Trophoblast cell (in vitro differentiated cells and primary cell): Measurements from ENCODE around the gene NDEL1.

ENCODE experiments used
- DNase-seq, 2 donors: peaks; one replicate each; pipeline ENCODE4 v3.0.0-alpha.2; 2016
- H2AFZ ChIP-seq: 2 replicates; pipeline ENCODE4 v1.6.1; 2013; ENCODE audit warnings: low read length, moderate library complexity, mild to moderate bottlenecking; ENCODE audit not compliant: insufficient read depth, poor library complexity
- H2AK5ac ChIP-seq: 2 replicates; pipeline ENCODE4 v1.6.1; 2013; ENCODE audit warnings: mild to moderate bottlenecking, low read length
- H2BK120ac ChIP-seq: 2 replicates; pipeline ENCODE4 v1.6.1; 2013; ENCODE audit warnings: low read length, mild to moderate bottlenecking, moderate library complexity; ENCODE audit not compliant: insufficient read depth, poor library complexity
- H2BK12ac ChIP-seq: 2 replicates; pipeline ENCODE4 v1.6.1; 2013; ENCODE audit warnings: mild to moderate bottlenecking, low read length, moderate library complexity
- H2BK5ac ChIP-seq: 2 replicates; pipeline ENCODE4 v1.6.1; 2013; ENCODE audit warnings: low read length, low read depth, moderate library complexity, mild to moderate bottlenecking; ENCODE audit not compliant: poor library complexity
- H3K14ac ChIP-seq: 2 replicates; pipeline ENCODE4 v1.6.1; 2013; ENCODE audit warnings: mild to moderate bottlenecking, low read length
- H3K18ac ChIP-seq: 2 replicates; pipeline ENCODE4 v1.6.1; 2013; ENCODE audit warnings: mild to moderate bottlenecking, low read length
- H3K23ac ChIP-seq: 2 replicates; pipeline ENCODE4 v1.6.1; 2013; ENCODE audit warnings: low read length
- H3K27ac ChIP-seq: 2 replicates; pipeline ENCODE4 v1.5.1; 2013; ENCODE audit warnings: low read depth, mild to moderate bottlenecking, inconsistent platforms, low read length, moderate library complexity
- H3K27me3 ChIP-seq: 2 replicates; pipeline ENCODE4 v1.6.1; 2013; ENCODE audit warnings: inconsistent platforms, mild to moderate bottlenecking, low read length, moderate library complexity; ENCODE audit not compliant: insufficient read depth
- H3K36me3 ChIP-seq, 2 experiments: 1 replicate in 1 of 2; 2 replicates in 1 of 2; pipeline ENCODE4 v1.6.1; 2013; ENCODE audit warnings: low read length in 2 of 2, mild to moderate bottlenecking in 2 of 2, moderate library complexity in 1 of 2; ENCODE audit not compliant: insufficient read depth in 2 of 2, control insufficient read depth in 1 of 2
- H3K4ac ChIP-seq: 2 replicates; pipeline ENCODE4 v1.6.1; 2013; ENCODE audit warnings: low read depth, mild to moderate bottlenecking, low read length, moderate library complexity
- H3K4me1 ChIP-seq, 2 experiments: 1 replicate in 1 of 2; 2 replicates in 1 of 2; pipeline ENCODE4 v1.6.1; 2013; ENCODE audit warnings: low read length in 2 of 2, mild to moderate bottlenecking in 2 of 2, moderate library complexity in 1 of 2; ENCODE audit not compliant: insufficient read depth in 2 of 2, control insufficient read depth in 1 of 2
- H3K4me2 ChIP-seq: 2 replicates; pipeline ENCODE4 v1.6.1; 2013; ENCODE audit warnings: inconsistent platforms, mild to moderate bottlenecking, low read length, moderate library complexity
- H3K4me3 ChIP-seq: 2 replicates; pipeline ENCODE4 v1.5.1; 2013; ENCODE audit warnings: mild to moderate bottlenecking, low read depth, low read length, inconsistent platforms
- H3K79me1 ChIP-seq: one replicate; pipeline ENCODE4 v1.6.1; 2013; ENCODE audit warnings: low read length
- H3K79me2 ChIP-seq: 2 replicates; pipeline ENCODE4 v1.6.1; 2013; ENCODE audit warnings: low read length, mild to moderate bottlenecking; ENCODE audit not compliant: control insufficient read depth, insufficient read depth, poor library complexity
- H3K9ac ChIP-seq: 2 replicates; pipeline ENCODE4 v1.6.1; 2013; ENCODE audit warnings: mild to moderate bottlenecking, low read length
- H3K9me3 ChIP-seq: 2 replicates; pipeline ENCODE4 v1.6.1; 2013; ENCODE audit warnings: low read depth, mild to moderate bottlenecking, control low read depth, inconsistent platforms, low read length; ENCODE audit not compliant: insufficient read depth
- H4K12ac ChIP-seq: 2 replicates; pipeline ENCODE4 v1.6.1; 2013; ENCODE audit warnings: low read depth, mild to moderate bottlenecking, low read length, moderate library complexity
- H4K8ac ChIP-seq: 2 replicates; pipeline ENCODE4 v1.6.1; 2013; ENCODE audit warnings: low read depth, mild to moderate bottlenecking, low read length, moderate library complexity
- H4K91ac ChIP-seq: one replicate; pipeline ENCODE4 v1.6.1; 2013; ENCODE audit warnings: low read depth, mild to moderate bottlenecking, low read length, moderate library complexity
- WGBS: extraction: QIAGEN DNeasy Blood & Tissue Kit; methylation state at CpG from one replicate; pipeline ENCODE4 v1.1.7; 2013; ENCODE audit warnings: missing lambda C conversion rate; ENCODE audit not compliant: insufficient read length, insufficient coverage; ENCODE audit errors: extremely low coverage; 5-methylcytosine and 5-hydroxymethylcytosine counted together

The NDEL1 gene

GRCh38 chr17:8494506-8495111, 58.9 kb downstream of the NDEL1 start:
- Histone ChIP-seq H3K27me3 (no peaks in the 10 kb centered on the region), H3K14ac (no peak overlapping the region), H3K79me2 (no peaks in the 10 kb centered on the region), H3K9ac (no peak overlapping the region), H3K4me1 (no peaks in the 10 kb centered on the region), H2AFZ (no peak overlapping the region), H2BK5ac (no peak overlapping the region), H3K79me1 (no peaks in the 10 kb centered on the region), H3K27ac (no peak overlapping the region), H2BK12ac (no peak overlapping the region), H3K4ac (no peak overlapping the region), H2BK120ac (no peak overlapping the region), H3K23ac (no peak overlapping the region), H3K4me3 (peak overlapping the region; percentile 45), H4K91ac (no peak overlapping the region), H3K4me2 (no peak overlapping the region), H4K12ac (no peak overlapping the region), H3K9me3 (no peaks in the 10 kb centered on the region), H3K36me3 (peaks cover 69 to 83% of the 10 kb centered on the region in 2 experiments), H3K18ac (no peak overlapping the region), H2AK5ac (no peak overlapping the region), H4K8ac (no peak overlapping the region)
- no peak for DNase-seq
- WGBS: no CpG with 5 or more reads among the region's 8 CpGs

DNA sequence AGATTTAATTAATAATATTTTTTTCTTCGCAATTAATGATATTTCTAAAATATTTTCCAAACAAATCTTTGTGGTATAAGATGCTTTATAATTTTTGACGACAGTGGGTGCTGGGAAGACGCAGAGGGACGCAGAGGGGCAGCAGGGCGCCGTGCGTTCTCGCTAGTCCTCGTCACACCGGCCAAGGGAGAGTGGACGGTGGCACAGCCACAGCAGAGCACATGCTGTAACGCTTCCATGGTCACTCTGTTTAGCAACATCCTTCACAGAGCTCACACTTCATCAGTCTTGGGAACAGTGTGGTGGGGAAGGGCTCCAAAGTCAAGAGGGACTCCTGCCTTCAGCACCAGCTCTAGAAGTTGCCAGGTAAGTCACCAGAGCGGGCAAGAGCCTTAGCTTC, 60.4 kb downstream of the NDEL1 start:
- Histone ChIP-seq H2BK12ac (no peak overlapping the region), H4K8ac (no peak overlapping the region), H3K4me1 (no peaks in the 10 kb centered on the region), H2AK5ac (no peak overlapping the region), H3K18ac (no peak overlapping the region), H3K79me1 (no peaks in the 10 kb centered on the region), H2BK5ac (no peak overlapping the region), H3K4me3 (no peak overlapping the region), H4K91ac (no peak overlapping the region), H2BK120ac (no peak overlapping the region), H3K9me3 (no peaks in the 10 kb centered on the region), H3K27me3 (no peaks in the 10 kb centered on the region), H3K36me3 (peaks cover 71 to 83% of the 10 kb centered on the region in 2 experiments), H3K9ac (no peak overlapping the region), H3K4me2 (no peak overlapping the region), H4K12ac (no peak overlapping the region), H3K14ac (no peak overlapping the region), H3K79me2 (no peaks in the 10 kb centered on the region), H3K23ac (no peak overlapping the region), H2AFZ (no peak overlapping the region), H3K4ac (no peak overlapping the region), H3K27ac (no peak overlapping the region)
- WGBS: no CpG with 5 or more reads among the region's 13 CpGs
- no peak for DNase-seq

DNA sequence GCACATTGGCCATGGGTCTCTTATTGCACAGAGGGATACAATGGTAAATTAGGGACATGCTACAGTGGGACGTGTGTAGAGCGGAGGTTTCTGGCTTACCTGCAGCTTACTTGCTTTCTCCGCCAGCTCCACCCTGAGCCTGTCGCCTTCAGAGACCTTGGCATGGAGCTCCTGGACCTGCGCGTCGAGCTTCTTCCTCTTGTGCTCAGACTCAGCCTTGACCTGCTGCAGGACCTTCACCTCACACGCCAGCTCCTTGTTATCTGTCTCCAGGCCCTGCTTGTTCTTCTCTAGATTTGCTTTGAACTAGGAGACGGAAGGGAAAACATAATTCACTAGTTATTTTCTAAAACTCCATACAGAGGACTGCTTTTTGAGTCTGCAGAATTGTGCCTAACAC, 63.5 kb downstream of the NDEL1 start:
- H3K36me3 ChIP-seq: peaks cover 56 to 79% of the 10 kb centered on the region in 2 experiments
- no peak overlapping the region for H3K18ac ChIP-seq
- no peak overlapping the region for H4K8ac ChIP-seq
- H3K9me3 ChIP-seq: peaks cover 4% of the 10 kb centered on the region
- no peak for DNase-seq
- no peak overlapping the region for H3K9ac ChIP-seq
- H2BK120ac ChIP-seq: no peak overlapping the region
- H3K4ac ChIP-seq: no peak overlapping the region
- no peak overlapping the region for H2AK5ac ChIP-seq
- H3K4me3 ChIP-seq: no peak overlapping the region
- no peak overlapping the region for H3K23ac ChIP-seq
- no peak overlapping the region for H2BK5ac ChIP-seq
- WGBS: no CpG with 5 or more reads among the region's 9 CpGs
- H3K4me1 ChIP-seq: no peaks in the 10 kb centered on the region
- H3K79me1 ChIP-seq: no peaks in the 10 kb centered on the region
- no peak overlapping the region for H4K91ac ChIP-seq
- H3K4me2 ChIP-seq: no peak overlapping the region
- no peaks in the 10 kb centered on the region for H3K79me2 ChIP-seq
- no peak overlapping the region for H2AFZ ChIP-seq
- H3K27me3 ChIP-seq: no peaks in the 10 kb centered on the region
- H4K12ac ChIP-seq: no peak overlapping the region
- no peak overlapping the region for H3K27ac ChIP-seq
- no peak overlapping the region for H3K14ac ChIP-seq
- no peak overlapping the region for H2BK12ac ChIP-seq

- Histone ChIP-seq H3K27me3 (no peaks in the 10 kb centered on the region), H3K23ac (no peak overlapping the region), H3K4me2 (no peak overlapping the region), H3K14ac (no peak overlapping the region), H2AFZ (no peak overlapping the region), H3K4ac (no peak overlapping the region), H3K27ac (no peak overlapping the region), H3K4me1 (no peaks in the 10 kb centered on the region), H3K4me3 (no peak overlapping the region), H3K79me1 (no peaks in the 10 kb centered on the region), H4K8ac (no peak overlapping the region), H2BK5ac (no peak overlapping the region), H2BK12ac (no peak overlapping the region), H4K12ac (no peak overlapping the region), H3K9ac (no peak overlapping the region), H3K9me3 (peaks cover 4% of the 10 kb centered on the region), H3K18ac (no peak overlapping the region), H2AK5ac (no peak overlapping the region), H2BK120ac (no peak overlapping the region), H4K91ac (no peak overlapping the region), H3K36me3 (peaks cover 58 to 80% of the 10 kb centered on the region in 2 experiments), H3K79me2 (no peaks in the 10 kb centered on the region)
- no CpG with 5 or more reads among the region's 5 CpGs for WGBS
- no peak for DNase-seq
These were observed 63.9 kb downstream of the NDEL1 start for GRCh38 chr17:8499614-8500013.
